Astrocyte (in vitro differentiated cells and primary cell): ENCODE results near the gene RGS11. TPM values are rescaled to one million over a fixed set of nuclear protein-coding genes. Genes with fewer than 3 reads are reported as not detected.

ENCODE experiments used
- DNase-seq: peaks from one replicate; pipeline ENCODE4 v3.0.0-alpha.2; 2010; ENCODE audit warnings: low read depth
- FAIRE-seq: peaks from 2 replicates; lab custom pipeline; 2011; peaks lifted over from hg19 to GRCh38; lab: Jason Lieb, UNC
- H2AFZ ChIP-seq: 2 replicates; pipeline ENCODE4 v1.6.0; 2012; ENCODE audit warnings: low read depth, low read length, inconsistent platforms
- H3K27ac ChIP-seq: 2 replicates; pipeline ENCODE4 v1.5.1; 2011; ENCODE audit warnings: low read depth, low read length, inconsistent platforms
- H3K27me3 ChIP-seq: 2 replicates; pipeline ENCODE4 v1.6.0; 2011; ENCODE audit warnings: low read length, inconsistent platforms; ENCODE audit not compliant: insufficient read depth
- H3K36me3 ChIP-seq: 2 replicates; pipeline ENCODE4 v1.5.1; 2011; ENCODE audit warnings: low read length, inconsistent platforms; ENCODE audit not compliant: insufficient read depth
- H3K4me1 ChIP-seq: 2 replicates; pipeline ENCODE4 v1.5.1; 2011; ENCODE audit warnings: low read length, inconsistent platforms; ENCODE audit not compliant: insufficient read depth
- H3K4me2 ChIP-seq: 2 replicates; pipeline ENCODE4 v1.6.0; 2012; ENCODE audit warnings: low read length, inconsistent platforms
- H3K4me3 ChIP-seq: 2 replicates; pipeline ENCODE4 v1.5.1; 2011; ENCODE audit warnings: low read depth, mild to moderate bottlenecking, low read length, inconsistent platforms; ENCODE audit not compliant: insufficient read depth
- H3K79me2 ChIP-seq: 2 replicates; pipeline ENCODE4 v1.6.0; 2012; ENCODE audit warnings: mild to moderate bottlenecking, low read length, inconsistent platforms; ENCODE audit not compliant: insufficient read depth
- H3K9ac ChIP-seq: 2 replicates; pipeline ENCODE4 v1.6.0; 2012; ENCODE audit warnings: mild to moderate bottlenecking, low read length, inconsistent platforms
- H3K9me3 ChIP-seq: 2 replicates; pipeline ENCODE4 v1.5.1; 2012; ENCODE audit warnings: low read depth, mild to moderate bottlenecking, low read length, inconsistent platforms; ENCODE audit not compliant: insufficient read depth
- H4K20me1 ChIP-seq: 2 replicates; pipeline ENCODE4 v1.6.0; 2012; ENCODE audit warnings: low read length, inconsistent platforms; ENCODE audit not compliant: insufficient read depth
- H3K27ac Mint-ChIP-seq: one replicate; pipeline ENCODE4 v1.8.0; 2021; ENCODE audit warnings: mild to moderate bottlenecking, mixed read lengths; ENCODE audit not compliant: unreplicated experiment
- H3K27me3 Mint-ChIP-seq: one replicate; pipeline ENCODE4 v1.8.0; 2021; ENCODE audit warnings: low read depth, mixed read lengths; ENCODE audit not compliant: unreplicated experiment
- H3K36me3 Mint-ChIP-seq: one replicate; pipeline ENCODE4 v1.8.0; 2021; ENCODE audit warnings: low read depth, mixed read lengths; ENCODE audit not compliant: unreplicated experiment
- H3K4me1 Mint-ChIP-seq: one replicate; pipeline ENCODE4 v1.8.0; 2021; ENCODE audit warnings: low read depth, mixed read lengths; ENCODE audit not compliant: unreplicated experiment
- H3K4me3 Mint-ChIP-seq: one replicate; pipeline ENCODE4 v1.8.0; 2021; ENCODE audit warnings: mild to moderate bottlenecking, moderate library complexity, mixed read lengths; ENCODE audit not compliant: unreplicated experiment
- H3K9me3 Mint-ChIP-seq: one replicate; pipeline ENCODE4 v1.8.0; 2021; ENCODE audit warnings: mild to moderate bottlenecking, mixed read lengths; ENCODE audit not compliant: unreplicated experiment
- CTCF ChIP-seq: IDR thresholded peaks from 2 replicates; pipeline ENCODE4 v1.5.1; 2011; ENCODE audit warnings: low read depth, mild to moderate bottlenecking, inconsistent platforms, low read length, moderate library complexity; ENCODE audit not compliant: insufficient read depth
- EZH2 ChIP-seq: IDR thresholded peaks from 2 replicates; pipeline ENCODE4 v1.6.1; 2012; ENCODE audit warnings: mild to moderate bottlenecking, low read length, inconsistent platforms; ENCODE audit not compliant: insufficient read depth
- total RNA-seq: library from RNA; stranded (reverse); gene quantifications from 2 replicates; pipeline ENCODE4 v1.2.1, GENCODE V29; 2021

RGS11 gene
- total RNA-seq, 1 donor from 2014 or later, result 2.7 TPM

DNA sequence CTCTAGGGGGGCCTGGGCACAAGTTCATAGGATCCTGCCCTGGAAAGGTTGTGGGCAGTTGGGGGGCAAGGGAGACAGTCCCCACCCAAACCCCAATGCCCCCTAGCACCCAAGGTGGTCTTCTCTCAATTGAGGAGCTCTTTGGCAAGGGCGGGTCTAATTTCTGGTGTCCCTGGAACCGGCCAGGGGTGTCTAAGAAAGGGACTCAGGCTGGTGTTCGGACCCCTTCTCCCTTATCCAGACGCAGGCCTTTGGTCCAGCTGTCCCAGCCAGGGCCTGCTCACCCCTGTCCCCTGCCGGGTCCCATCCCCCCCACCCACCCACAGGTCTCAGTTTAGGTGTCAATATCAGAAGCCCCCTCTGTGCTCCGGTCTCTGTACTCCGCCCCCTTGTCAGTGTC is 3.8 kb upstream of the RGS11 start:
- H3K36me3 ChIP-seq, result no peaks in the 10 kb centered on the region
- H3K4me1 ChIP-seq, result peaks cover 4% of the 10 kb centered on the region
- no peak overlapping the region for H3K4me3 ChIP-seq
- peak overlapping the region; percentile 21 for H3K4me3 Mint-ChIP-seq
- DNase-seq (no peak), FAIRE-seq (no peak)
- H3K4me2 ChIP-seq, result no peak overlapping the region
- H3K9ac ChIP-seq, result no peak overlapping the region
- peaks cover 4% of the 10 kb centered on the region for H4K20me1 ChIP-seq
- no peaks in the 10 kb centered on the region for H3K79me2 ChIP-seq
- H3K36me3 Mint-ChIP-seq, result no peaks in the 10 kb centered on the region
- no peak overlapping the region for H3K27ac Mint-ChIP-seq
- no peak overlapping the region for H3K27ac ChIP-seq
- H2AFZ ChIP-seq, result no peak overlapping the region
- H3K27me3 Mint-ChIP-seq, result peaks cover 13% of the 10 kb centered on the region
- H3K9me3 ChIP-seq, result no peaks in the 10 kb centered on the region
- no peaks in the 10 kb centered on the region for H3K4me1 Mint-ChIP-seq
- peaks cover 7% of the 10 kb centered on the region for H3K27me3 ChIP-seq
- H3K9me3 Mint-ChIP-seq, result no peaks in the 10 kb centered on the region
- no peak for TF ChIP-seq CTCF
- no peak for TF ChIP-seq EZH2

GRCh38 chr16:278863-279366 is 3.2 kb upstream of the RGS11 start:
- H3K27ac ChIP-seq, result no peak overlapping the region
- Mint-ChIP-seq H3K36me3 (no peaks in the 10 kb centered on the region), H3K9me3 (no peaks in the 10 kb centered on the region), H3K4me3 (peak overlapping the region; percentile 21), H3K27me3 (peaks cover 13% of the 10 kb centered on the region), H3K4me1 (no peaks in the 10 kb centered on the region), H3K27ac (no peak overlapping the region)
- H3K4me1 ChIP-seq, result peaks cover 4% of the 10 kb centered on the region
- no peak overlapping the region for H2AFZ ChIP-seq
- DNase-seq, result peak; percentile 29
- H3K79me2 ChIP-seq, result no peaks in the 10 kb centered on the region
- H3K27me3 ChIP-seq, result peaks cover 7% of the 10 kb centered on the region
- no peaks in the 10 kb centered on the region for H3K9me3 ChIP-seq
- H3K4me2 ChIP-seq, result no peak overlapping the region
- peaks cover 4% of the 10 kb centered on the region for H4K20me1 ChIP-seq
- FAIRE-seq, result no peak
- TF ChIP-seq CTCF, result no peak
- TF ChIP-seq EZH2, result no peak
- H3K36me3 ChIP-seq, result no peaks in the 10 kb centered on the region
- no peak overlapping the region for H3K4me3 ChIP-seq
- H3K9ac ChIP-seq, result no peak overlapping the region

DNA sequence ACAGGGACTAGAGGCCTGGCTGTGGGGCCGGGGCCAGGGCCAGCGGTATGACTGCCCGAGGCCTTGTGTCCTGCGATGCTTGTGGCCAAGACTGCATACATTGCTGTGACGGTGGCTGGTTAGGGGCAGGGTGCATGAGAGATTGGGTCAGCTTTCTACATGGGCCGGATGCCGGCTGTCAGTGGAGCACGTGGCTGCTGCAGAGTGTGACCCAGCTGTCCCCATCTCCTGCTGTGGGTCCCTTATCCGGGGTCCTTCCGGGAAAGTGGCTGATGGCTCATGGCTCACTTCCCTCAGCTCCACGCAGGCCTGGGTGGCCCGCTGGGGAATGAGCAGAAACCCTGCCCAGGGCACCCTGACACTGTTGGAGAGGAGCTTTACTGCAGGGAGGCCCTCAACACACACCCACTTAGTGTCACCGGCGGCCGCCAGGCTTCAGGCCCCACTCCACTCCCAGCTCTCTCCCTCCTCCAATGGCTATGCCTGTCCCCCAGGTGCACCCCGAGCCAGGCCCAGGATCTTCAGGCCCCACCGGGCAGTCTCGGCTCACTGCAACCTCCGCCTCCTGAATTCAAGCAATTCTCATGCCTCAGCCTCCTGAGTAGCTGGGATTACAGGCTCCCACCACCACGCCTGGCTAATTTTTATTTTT is 808 bp upstream of the RGS11 start:
- H3K27me3 Mint-ChIP-seq, result peaks cover 18% of the 10 kb centered on the region
- Histone ChIP-seq H3K27ac (no peak overlapping the region), H3K9ac (no peak overlapping the region), H2AFZ (no peak overlapping the region), H3K4me3 (no peak overlapping the region), H3K36me3 (no peaks in the 10 kb centered on the region), H3K27me3 (peaks cover 7% of the 10 kb centered on the region), H3K9me3 (no peaks in the 10 kb centered on the region), H3K79me2 (no peaks in the 10 kb centered on the region), H4K20me1 (peaks cover 4% of the 10 kb centered on the region), H3K4me1 (peaks cover 4% of the 10 kb centered on the region), H3K4me2 (no peak overlapping the region)
- H3K27ac Mint-ChIP-seq, result no peak overlapping the region
- TF ChIP-seq CTCF, result no peak
- no peak for TF ChIP-seq EZH2
- H3K36me3 Mint-ChIP-seq, result no peaks in the 10 kb centered on the region
- H3K4me3 Mint-ChIP-seq, result peak overlapping the region; percentile 77
- no peak for FAIRE-seq
- H3K9me3 Mint-ChIP-seq, result no peaks in the 10 kb centered on the region
- H3K4me1 Mint-ChIP-seq, result no peaks in the 10 kb centered on the region
- DNase-seq, result no peak
